NCI-H2196 (cell line): ENCODE data around the gene DBI.
"Not testable (repeated sequence)": the region's sequence is repeated elsewhere in the genome, so short reads cannot be mapped to it uniquely, and the experiment has no call there.

Experiments used
- DNase-seq: peaks from one replicate; lab custom pipeline; 2025; ENCODE audit not compliant: unreplicated experiment; lab: John Stamatoyannopoulos, UW

Gene DBI

GRCh38 chr2:119364798-119365197 is 2.0 kb upstream of the DBI start:
- DNase-seq = no peak

- no peak for DNase-seq
Measured at GRCh38 chr2:119365436-119365835, 1.3 kb upstream of the DBI start.

GRCh38 chr2:119366161-119366648 is 572 bp upstream of the DBI start:
- no peak for DNase-seq

- peak; percentile 5 for DNase-seq
Measured at GRCh38 chr2:119367472-119368099, 809 bp downstream of the DBI start.

- DNase-seq = no peak
Measured at GRCh38 chr2:119369845-119370244, 3.1 kb downstream of the DBI start.

- DNase-seq = no peak
Measured at GRCh38 chr2:119371111-119371510, 4.3 kb downstream of the DBI start.

- no peak for DNase-seq
Measured at GRCh38 chr2:119372778-119373568, 6.2 kb downstream of the DBI start.

GRCh38 chr2:119373907-119374745 is 7.3 kb downstream of the DBI start:
- not testable (repeated sequence) for DNase-seq

- DNase-seq = not testable (repeated sequence)
Measured at GRCh38 chr2:119376406-119376805, 9.6 kb downstream of the DBI start.

GRCh38 chr2:119376810-119377209 is 10.0 kb downstream of the DBI start:
- no peak for DNase-seq

- DNase-seq = no peak
Measured at GRCh38 chr2:119377294-119377992, 10.7 kb downstream of the DBI start.

- no peak for DNase-seq
Measured at GRCh38 chr2:119377993-119378345, 11.2 kb downstream of the DBI start.

- DNase-seq = no peak
Measured at GRCh38 chr2:119378566-119378965, 11.8 kb downstream of the DBI start.

- peak; percentile 54 for DNase-seq
Measured at GRCh38 chr2:119383410-119384140, 16.8 kb downstream of the DBI start.

GRCh38 chr2:119384971-119385370 is 18.2 kb downstream of the DBI start:
- no peak for DNase-seq

- no peak for DNase-seq
Measured at GRCh38 chr2:119385466-119385865, 18.7 kb downstream of the DBI start.

GRCh38 chr2:119387381-119388129 is 20.8 kb downstream of the DBI start:
- DNase-seq = peak; percentile 22

- peak; percentile 7 for DNase-seq
Measured at GRCh38 chr2:119389615-119390306, 23.0 kb downstream of the DBI start.
